GM21423 (cell line): ENCODE results near the gene WWOX.
"Not testable (repeated sequence)": the region's sequence is repeated elsewhere in the genome, so short reads cannot be mapped to it uniquely, and the experiment has no call there.

ENCODE experiments used
- ATAC-seq: cut with Tn5 transposase; IDR thresholded peaks from one replicate; pipeline ENCODE4 v1.9.1; 2021; ENCODE audit warnings: mild to moderate bottlenecking, moderate library complexity; ENCODE audit not compliant: unreplicated experiment

The WWOX gene

DNA sequence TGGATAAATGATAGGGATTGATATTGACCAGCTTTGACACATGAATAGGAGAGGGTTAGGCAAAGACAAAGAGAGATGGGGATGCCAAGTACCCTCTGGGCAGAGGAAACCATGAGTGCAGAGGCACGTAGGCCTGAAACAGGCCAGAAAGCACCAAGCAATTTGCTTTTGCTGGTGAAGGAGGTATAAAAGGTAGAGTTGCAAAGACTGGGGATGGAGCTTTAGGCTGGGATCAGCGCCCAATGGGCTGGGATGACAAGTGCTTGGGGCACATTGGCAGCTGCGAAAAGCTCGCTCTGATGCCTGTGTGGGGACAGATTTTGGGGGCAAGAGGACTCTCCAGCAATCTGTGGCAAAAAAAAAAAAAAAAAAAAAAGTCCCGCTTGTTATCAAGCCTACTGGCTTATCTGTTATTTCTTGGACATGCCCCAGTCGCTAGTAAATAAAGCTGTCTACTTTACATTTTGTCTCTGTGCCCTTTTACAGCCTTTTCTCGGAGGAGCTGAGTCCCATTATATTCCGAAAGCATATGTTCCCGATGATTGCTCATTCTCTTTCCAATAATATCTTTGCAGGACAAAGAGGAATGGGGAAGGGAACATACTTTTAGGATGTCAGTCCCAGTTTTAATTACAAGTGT lies 922.7 kb downstream of the WWOX start:
- ATAC-seq, result no peak

GRCh38 chr16:79026117-79026516 lies 926.7 kb downstream of the WWOX start:
- ATAC-seq, result no peak

DNA sequence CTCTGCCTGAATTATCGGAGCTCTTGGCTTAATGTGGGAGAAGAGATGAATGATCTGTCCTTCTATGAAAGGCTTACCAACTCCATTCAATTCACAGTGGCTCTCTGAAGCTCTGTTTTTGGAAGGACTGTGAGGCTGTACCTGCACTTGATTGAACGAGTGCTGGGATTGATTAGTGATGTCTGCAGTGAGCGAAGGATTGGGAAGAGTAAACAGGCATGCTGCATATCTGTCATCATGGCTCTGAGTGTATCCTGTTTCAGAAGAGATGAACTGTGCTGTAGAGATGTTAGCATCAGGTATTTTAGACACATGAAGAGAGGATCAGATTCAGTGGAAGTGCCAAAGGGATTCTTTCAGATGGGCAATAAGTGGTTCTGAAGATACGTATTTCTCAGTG lies 937.1 kb downstream of the WWOX start:
- ATAC-seq, result no peak

GRCh38 chr16:79037521-79038373 lies 938.3 kb downstream of the WWOX start:
- no peak for ATAC-seq

DNA sequence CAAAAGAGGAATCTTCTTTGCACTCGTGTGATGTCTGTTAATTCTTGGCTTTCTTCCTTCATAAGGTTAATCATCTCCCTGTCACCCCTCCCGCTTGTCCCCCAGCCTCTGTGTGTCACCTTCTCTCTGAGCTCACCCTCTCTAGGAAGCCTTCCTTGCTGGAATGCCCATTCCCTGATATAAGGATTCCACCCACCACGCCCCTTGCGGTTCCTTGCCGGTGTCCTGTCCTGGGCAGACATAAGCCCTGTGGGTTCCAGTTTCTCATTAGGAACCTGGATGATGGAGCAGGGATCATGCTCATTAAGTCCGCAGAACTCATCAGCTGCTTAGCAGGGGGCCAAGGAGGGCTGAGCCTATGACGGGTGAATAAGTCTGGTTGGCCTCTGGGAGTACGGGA lies 941.8 kb downstream of the WWOX start:
- ATAC-seq, result no peak

DNA sequence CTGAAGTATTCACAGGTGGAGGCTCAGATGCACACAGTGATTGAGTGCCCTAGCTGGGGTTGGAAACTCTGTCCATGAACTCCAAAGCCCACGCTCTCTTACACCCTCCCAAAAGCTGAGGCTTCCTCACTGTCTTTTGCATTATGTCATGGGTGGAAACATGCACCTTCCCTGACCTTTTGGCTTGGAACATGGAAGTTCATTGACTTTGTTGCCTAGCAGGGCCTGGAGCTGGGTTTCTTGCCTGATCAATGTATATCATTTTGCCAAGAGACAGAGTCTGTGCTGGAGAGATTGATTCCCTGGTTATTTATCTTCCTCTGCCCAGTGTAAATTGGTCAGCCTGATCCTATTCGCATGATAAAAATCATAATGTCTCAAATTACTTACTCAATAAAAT lies 942.7 kb downstream of the WWOX start:
- no peak for ATAC-seq

DNA sequence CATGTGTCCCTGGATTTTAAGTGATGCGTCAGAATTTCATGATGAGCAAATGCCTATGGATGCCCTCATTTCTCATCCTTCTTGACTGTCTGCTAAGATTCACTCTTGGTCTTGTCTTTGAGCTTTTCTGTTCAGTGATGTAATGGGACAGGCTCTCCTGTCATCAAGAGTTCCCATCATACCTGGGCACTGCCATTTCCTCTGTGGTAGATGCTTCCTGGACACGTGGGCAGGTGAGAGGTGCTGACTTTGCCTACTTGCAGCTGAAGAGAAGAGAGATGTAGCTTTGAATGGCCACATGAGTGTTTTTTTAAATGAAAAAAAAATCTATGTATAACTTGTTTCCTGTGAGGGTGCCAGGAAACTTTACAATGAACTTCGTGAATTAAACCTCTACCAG lies 943.4 kb downstream of the WWOX start:
- ATAC-seq, result no peak

- ATAC-seq, result no peak
These were observed 945.7 kb downstream of the WWOX start for GRCh38 chr16:79045191-79045590.

GRCh38 chr16:79047337-79047736 lies 947.9 kb downstream of the WWOX start:
- no peak for ATAC-seq

- ATAC-seq, result no peak
These were observed 949.6 kb downstream of the WWOX start for GRCh38 chr16:79049040-79049439.

GRCh38 chr16:79050063-79050462 lies 950.6 kb downstream of the WWOX start:
- no peak for ATAC-seq

GRCh38 chr16:79051313-79051712 lies 951.9 kb downstream of the WWOX start:
- no peak for ATAC-seq

DNA sequence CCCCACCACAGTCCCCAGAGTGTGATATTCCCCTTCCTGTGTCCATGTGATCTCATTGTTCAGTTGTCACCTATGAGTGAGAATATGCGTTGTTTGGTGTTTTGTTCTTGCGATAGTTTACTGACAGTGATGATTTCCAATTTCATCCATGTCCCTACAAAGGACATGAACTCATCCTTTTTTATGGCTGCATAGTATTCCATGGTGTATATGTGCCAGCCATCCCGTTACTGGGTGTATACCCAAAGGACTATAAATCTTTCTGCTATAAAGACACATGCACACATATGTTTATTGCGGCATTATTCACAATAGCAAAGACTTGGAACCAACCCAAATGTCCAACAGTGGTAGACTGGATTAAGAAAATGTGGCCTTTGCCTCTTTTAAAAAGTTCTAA lies 952.7 kb downstream of the WWOX start:
- ATAC-seq, result not testable (repeated sequence)

DNA sequence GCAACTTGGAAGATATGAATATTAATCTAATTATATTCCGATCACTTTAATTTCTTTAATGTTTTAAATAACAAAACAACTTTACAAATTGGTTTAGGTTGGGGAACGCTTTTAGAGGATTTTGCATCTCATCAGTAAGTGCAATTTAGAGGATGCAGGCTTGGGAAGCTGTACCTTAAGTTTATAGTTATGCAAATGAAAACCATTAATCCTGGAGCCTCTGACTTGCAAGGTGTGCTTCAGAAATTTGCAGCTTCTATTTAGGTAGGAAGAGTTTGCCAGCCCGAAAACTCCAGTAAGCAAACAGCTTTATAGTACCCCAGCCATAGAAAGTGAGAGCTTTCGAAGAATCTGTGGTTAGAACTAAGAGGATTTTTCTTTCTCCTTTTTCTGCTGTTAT lies 954.1 kb downstream of the WWOX start:
- no peak for ATAC-seq

- no peak for ATAC-seq
These were observed 954.9 kb downstream of the WWOX start for GRCh38 chr16:79054211-79054984.

DNA sequence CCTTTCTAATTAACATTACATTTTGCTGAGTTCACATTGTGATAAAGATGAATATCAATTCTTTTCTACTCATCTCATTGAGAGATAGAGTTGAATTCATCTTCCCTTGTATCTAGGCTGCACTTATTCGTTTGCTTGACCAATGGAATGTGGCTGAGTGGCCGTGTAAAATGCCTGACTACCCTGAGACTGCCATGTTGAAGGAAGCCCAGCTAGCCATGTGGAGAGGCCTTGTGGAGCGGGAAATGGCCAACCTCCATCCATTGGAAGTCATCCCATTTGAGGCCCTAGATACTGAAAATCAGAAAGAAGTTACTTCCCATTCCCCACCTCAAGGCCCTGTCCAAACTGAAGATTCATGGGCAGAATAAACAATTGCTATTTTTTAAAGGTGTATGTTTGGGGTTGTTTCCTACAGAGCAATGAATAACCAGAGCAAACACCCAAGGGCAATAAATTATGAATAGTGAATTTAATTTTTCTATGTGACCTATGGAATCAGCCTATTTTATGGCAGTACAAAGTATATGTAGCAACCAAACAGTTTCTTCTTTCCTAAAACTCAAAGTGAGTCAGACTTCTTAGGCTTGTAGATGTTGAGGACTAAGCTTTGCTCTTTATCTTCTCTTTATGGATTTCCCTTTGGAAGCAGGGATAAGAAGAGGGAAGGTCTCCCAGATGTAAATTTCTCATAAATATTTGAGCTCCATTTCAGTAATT lies 956.0 kb downstream of the WWOX start:
- ATAC-seq, result no peak

DNA sequence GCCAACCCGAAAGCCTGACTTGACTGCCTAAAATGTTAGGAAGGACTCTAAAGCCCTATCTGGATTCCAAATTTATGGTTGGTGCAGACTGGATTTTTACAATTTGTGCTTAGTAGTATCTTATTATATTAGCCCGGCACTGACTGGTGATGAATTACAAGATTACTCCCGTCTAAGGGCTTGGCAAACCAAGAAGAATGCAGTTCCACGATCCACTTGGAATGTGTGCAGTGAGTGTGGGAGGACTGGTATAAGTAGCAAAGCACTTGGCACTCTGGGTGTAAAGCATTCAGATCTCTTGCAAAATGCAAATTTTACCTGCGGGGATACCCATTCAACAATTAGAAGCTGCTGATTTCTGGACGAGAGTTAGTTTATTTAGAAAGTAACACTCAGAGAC lies 961.7 kb downstream of the WWOX start:
- no peak for ATAC-seq

DNA sequence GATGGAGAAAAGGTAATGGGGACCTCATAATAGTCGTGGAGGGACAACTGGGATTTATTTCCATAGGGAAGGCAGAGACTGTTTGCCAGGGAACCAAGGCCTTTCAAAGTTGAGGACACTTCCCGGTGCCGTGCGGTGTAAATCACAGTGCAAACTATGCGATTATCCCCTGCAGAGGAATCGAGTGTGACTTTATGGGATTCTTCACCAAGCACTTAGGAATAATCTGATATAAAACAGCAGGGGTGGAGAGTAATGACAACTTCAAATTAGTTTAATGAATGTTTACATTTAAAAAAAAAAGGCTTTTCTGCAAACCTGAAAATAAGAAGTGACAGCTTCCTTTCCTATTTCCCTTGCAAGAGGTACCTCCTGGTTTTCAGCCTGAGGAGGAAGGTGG lies 962.9 kb downstream of the WWOX start:
- ATAC-seq, result no peak

DNA sequence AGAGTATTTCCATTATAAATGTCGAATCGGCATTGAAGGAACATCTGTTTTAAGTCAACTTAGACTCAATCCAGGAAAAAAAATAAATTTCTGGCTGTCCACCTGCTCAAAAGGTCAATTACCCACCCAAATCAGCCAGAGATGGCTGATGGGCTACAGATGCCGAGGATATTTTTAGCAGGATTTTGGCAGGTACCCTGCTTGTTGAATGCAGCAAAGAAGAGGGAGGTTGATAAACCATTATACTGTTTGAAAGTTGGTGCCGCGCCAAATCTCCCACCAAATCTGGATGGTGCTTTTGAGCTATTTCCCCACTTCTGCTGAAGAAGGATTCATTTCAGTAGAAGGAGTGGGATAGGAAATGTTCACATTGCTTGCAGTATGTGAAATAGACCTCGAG lies 963.4 kb downstream of the WWOX start:
- no peak for ATAC-seq

DNA sequence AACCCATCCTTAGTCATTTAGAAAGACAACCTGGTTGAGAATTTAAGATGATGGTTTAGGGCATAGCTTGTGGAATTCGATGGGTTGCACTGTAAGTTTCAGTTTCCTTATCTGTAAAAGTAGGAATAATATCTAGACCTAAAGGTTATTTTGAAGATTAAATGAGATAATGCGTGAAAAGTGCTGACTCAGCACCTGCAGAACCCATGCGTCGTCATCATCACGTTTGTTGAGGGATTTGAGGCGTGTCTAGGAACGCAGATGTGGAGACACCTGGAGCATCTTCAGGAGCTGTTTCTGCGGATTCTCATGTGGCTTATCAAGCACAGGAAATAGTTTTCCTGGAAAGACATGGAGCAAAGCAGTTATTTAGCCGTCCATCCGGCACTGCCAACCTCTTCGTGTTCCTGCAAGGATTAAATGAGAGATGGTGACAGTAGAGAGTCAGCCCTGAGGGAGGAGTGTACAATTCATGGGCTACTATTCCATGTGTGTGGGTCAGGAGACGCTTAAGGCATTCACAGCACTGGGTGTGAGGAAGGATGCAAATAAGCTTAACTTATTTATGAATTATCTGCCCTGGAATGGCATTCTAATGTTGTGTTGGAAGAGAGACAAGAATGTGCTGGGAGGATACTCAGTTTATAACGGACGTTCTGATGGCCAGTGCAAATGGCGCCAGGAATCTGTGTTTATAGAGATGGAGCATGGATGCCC lies 965.0 kb downstream of the WWOX start:
- ATAC-seq, result no peak

DNA sequence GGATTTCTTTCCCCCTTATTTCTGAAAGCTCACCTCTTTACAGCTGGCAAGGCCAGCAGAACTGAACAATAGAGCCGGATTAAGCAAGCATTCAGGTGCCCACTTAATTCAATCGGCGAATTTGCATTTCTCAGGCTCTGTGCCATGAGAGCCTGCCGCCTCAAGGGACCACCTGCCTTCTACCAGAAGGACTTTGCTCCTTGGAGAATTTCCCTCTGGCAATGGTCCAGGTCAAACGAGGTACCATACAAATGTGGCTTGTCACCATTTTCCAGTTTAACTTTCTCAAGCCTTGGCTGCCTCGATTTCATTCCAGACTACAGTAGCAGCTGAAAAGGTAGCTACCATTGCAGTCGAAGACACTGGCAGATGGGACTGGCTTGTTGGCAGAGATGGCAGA lies 967.1 kb downstream of the WWOX start:
- ATAC-seq, result no peak
